GM19397 (cell line): ENCODE results near the gene TRABD2B.

Experiments used
- ATAC-seq: cut with Tn5 transposase; IDR thresholded peaks from one replicate; pipeline ENCODE4 v1.9.1; 2021; ENCODE audit warnings: mild to moderate bottlenecking, moderate library complexity; ENCODE audit not compliant: unreplicated experiment

Gene TRABD2B

GRCh38 chr1:48022306-48022705 is 25.1 kb upstream of the TRABD2B start:
- no peak for ATAC-seq

- no peak for ATAC-seq
Measured at GRCh38 chr1:48021792-48022191, 24.6 kb upstream of the TRABD2B start.

GRCh38 chr1:48019714-48020315 is 22.6 kb upstream of the TRABD2B start:
- ATAC-seq = no peak

GRCh38 chr1:48018799-48019198 is 21.6 kb upstream of the TRABD2B start:
- ATAC-seq = no peak

GRCh38 chr1:48017716-48018115 is 20.5 kb upstream of the TRABD2B start:
- no peak for ATAC-seq

- ATAC-seq = no peak
Measured at GRCh38 chr1:48016515-48016914, 19.3 kb upstream of the TRABD2B start.

GRCh38 chr1:48013270-48013669 is 16.1 kb upstream of the TRABD2B start:
- ATAC-seq = no peak

- no peak for ATAC-seq
Measured at GRCh38 chr1:48007047-48007446, 9.9 kb upstream of the TRABD2B start.

- no peak for ATAC-seq
Measured at GRCh38 chr1:48006264-48006663, 9.1 kb upstream of the TRABD2B start.

- no peak for ATAC-seq
Measured at GRCh38 chr1:48005253-48006117, 8.3 kb upstream of the TRABD2B start.

- no peak for ATAC-seq
Measured at GRCh38 chr1:48003741-48004531, 6.8 kb upstream of the TRABD2B start.

GRCh38 chr1:48002142-48002541 is 5.0 kb upstream of the TRABD2B start:
- ATAC-seq = no peak

- ATAC-seq = no peak
Measured at GRCh38 chr1:48001696-48002095, 4.5 kb upstream of the TRABD2B start.

GRCh38 chr1:48000883-48001282 is 3.7 kb upstream of the TRABD2B start:
- no peak for ATAC-seq

GRCh38 chr1:47999097-47999496 is 1.9 kb upstream of the TRABD2B start:
- ATAC-seq = no peak

- ATAC-seq = no peak
Measured at GRCh38 chr1:47998396-47998990, 1.3 kb upstream of the TRABD2B start.

GRCh38 chr1:47996406-47997226 is 569 bp downstream of the TRABD2B start:
- no peak for ATAC-seq

- no peak for ATAC-seq
Measured at GRCh38 chr1:47996060-47996405, 1.2 kb downstream of the TRABD2B start.

- ATAC-seq = no peak
Measured at GRCh38 chr1:47995306-47996050, 1.7 kb downstream of the TRABD2B start.
